HEK293T (cell line): ENCODE data around the gene ZNF182.
"Not testable (repeated sequence)": the region's sequence is repeated elsewhere in the genome, so short reads cannot be mapped to it uniquely, and the experiment has no call there.

Experiments
- CTCF ChIA-PET: fragments of 350-600 bp; formaldehyde crosslinking; extraction: SDS; loops from one replicate; lab custom pipeline; 2021; ENCODE audit warnings: antibody characterized with exemption, inconsistent platforms; lab: Yijun Ruan, JAX
- POLR2A ChIA-PET: fragments of 350-600 bp; formaldehyde crosslinking; extraction: SDS; loops from one replicate; lab custom pipeline; 2020; ENCODE audit warnings: antibody characterized with exemption, inconsistent platforms; lab: Yijun Ruan, JAX
- DNase-seq: peaks from one replicate; pipeline ENCODE4 v3.0.0; 2012; ENCODE audit warnings: mixed read lengths; ENCODE audit errors: extremely low spot score
- ARNT ChIP-seq: fragments of 450-650 bp; IDR thresholded peaks from 2 replicates; pipeline ENCODE4 v1.6.1; 2017; ENCODE audit warnings: mild to moderate bottlenecking
- BHLHE40 ChIP-seq: fragments of 450-650 bp; IDR thresholded peaks from 2 replicates; pipeline ENCODE4 v1.6.1; 2016; ENCODE audit warnings: mild to moderate bottlenecking, moderate library complexity, borderline replicate concordance
- CTBP1 ChIP-seq: fragments of 450-650 bp; IDR thresholded peaks from 2 replicates; pipeline ENCODE4 v1.6.1; 2016; ENCODE audit warnings: borderline replicate concordance
- ELF4 ChIP-seq: fragments of 450-650 bp; IDR thresholded peaks from 2 replicates; pipeline ENCODE4 v1.6.1; 2017; ENCODE audit warnings: antibody characterized with exemption
- FOXA1 ChIP-seq: fragments of 450-650 bp; IDR thresholded peaks from 2 replicates; pipeline ENCODE4 v1.6.1; 2016; ENCODE audit warnings: mild to moderate bottlenecking
- FOXK2 ChIP-seq: fragments of 450-650 bp; IDR thresholded peaks from 2 replicates; pipeline ENCODE4 v1.6.1; 2016; ENCODE audit warnings: mild to moderate bottlenecking
- FOXM1 ChIP-seq: fragments of 450-650 bp; IDR thresholded peaks from 2 replicates; pipeline ENCODE4 v1.6.1; 2017; ENCODE audit warnings: mild to moderate bottlenecking, borderline replicate concordance
- HDGF ChIP-seq: fragments of 450-650 bp; IDR thresholded peaks from 2 replicates; pipeline ENCODE4 v1.6.1; 2017; ENCODE audit warnings: antibody characterized with exemption, borderline replicate concordance
- L3MBTL2 ChIP-seq: fragments of 450-650 bp; conservative IDR thresholded peaks from 2 replicates; pipeline ENCODE4 v1.6.1; 2016; ENCODE audit warnings: mild to moderate bottlenecking
- LEF1 ChIP-seq: fragments of 450-650 bp; IDR thresholded peaks from 2 replicates; pipeline ENCODE4 v1.6.1; 2017; ENCODE audit warnings: mild to moderate bottlenecking, borderline replicate concordance
- NFRKB ChIP-seq: fragments of 450-650 bp; IDR thresholded peaks from 2 replicates; pipeline ENCODE4 v1.6.1; 2016; ENCODE audit warnings: mild to moderate bottlenecking, moderate library complexity
- PKNOX1 ChIP-seq: fragments of 450-650 bp; IDR thresholded peaks from 2 replicates; pipeline ENCODE4 v1.6.1; 2016
- SP1 ChIP-seq: fragments of 450-650 bp; IDR thresholded peaks from 2 replicates; pipeline ENCODE4 v1.6.1; 2017
- SUZ12 ChIP-seq: fragments of 450-650 bp; IDR thresholded peaks from 2 replicates; pipeline ENCODE4 v1.6.1; 2016; ENCODE audit warnings: mild to moderate bottlenecking
- TARDBP ChIP-seq: fragments of 450-650 bp; IDR thresholded peaks from 2 replicates; pipeline ENCODE4 v1.6.1; 2016
- ZNF384 ChIP-seq: fragments of 450-650 bp; IDR thresholded peaks from 2 replicates; pipeline ENCODE4 v1.6.1; 2016

Gene ZNF182

GRCh38 chrX:47960406-47960805 lies 43.4 kb downstream of the ZNF182 start:
- TF ChIP-seq NFRKB (no peak), HDGF (no peak), ZNF384 (no peak), SP1 (no peak), ELF4 (no peak), PKNOX1 (no peak), L3MBTL2 (no peak), BHLHE40 (no peak), FOXA1 (no peak), FOXK2 (no peak), SUZ12 (no peak), TARDBP (no peak), ARNT (no peak)
- DNase-seq: no peak
- CTCF ChIA-PET: no interaction called here
- POLR2A ChIA-PET: no interaction called here

GRCh38 chrX:47958761-47959342 lies 44.9 kb downstream of the ZNF182 start:
- CTCF ChIA-PET: no interaction called here
- POLR2A ChIA-PET: no interaction called here
- TF ChIP-seq L3MBTL2: no peak
- TF ChIP-seq PKNOX1: no peak
- TF ChIP-seq FOXA1: no peak
- no peak for TF ChIP-seq NFRKB
- no peak for TF ChIP-seq CTBP1
- no peak for TF ChIP-seq FOXK2
- peak; percentile 28 for DNase-seq

GRCh38 chrX:47958206-47958605 lies 45.6 kb downstream of the ZNF182 start:
- DNase-seq, POLR2A ChIA-PET, CTCF ChIA-PET: not testable (repeated sequence)

- ChIA-PET POLR2A (no interaction called here), CTCF (interaction anchor here (0.5 kb wide), 1 partner anchor 22 kb away, joined by 3 read pairs; no protein-coding TSS in a partner anchor)
- no peak for DNase-seq
- TF ChIP-seq CTBP1 (no peak), NFRKB (no peak), FOXA1 (no peak), FOXM1 (no peak), BHLHE40 (no peak), L3MBTL2 (no peak), LEF1 (no peak), SP1 (no peak), TARDBP (no peak), HDGF (no peak)
Observed at GRCh38 chrX:47956016-47956415, 47.8 kb downstream of the ZNF182 start.

GRCh38 chrX:47955295-47955694 lies 48.5 kb downstream of the ZNF182 start:
- CTCF ChIA-PET: interaction anchor here (0.5 kb wide), 1 partner anchor 23 kb away, joined by 3 read pairs; no protein-coding TSS in a partner anchor
- DNase-seq, POLR2A ChIA-PET: not testable (repeated sequence)

GRCh38 chrX:47941423-47941822 lies 62.4 kb downstream of the ZNF182 start:
- ChIA-PET CTCF (no interaction called here), POLR2A (no interaction called here)
- no peak for TF ChIP-seq PKNOX1
- no peak for TF ChIP-seq LEF1
- no peak for TF ChIP-seq TARDBP
- TF ChIP-seq FOXK2: no peak
- TF ChIP-seq ZNF384: no peak
- TF ChIP-seq CTBP1: no peak
- no peak for TF ChIP-seq ELF4
- no peak for TF ChIP-seq SUZ12
- TF ChIP-seq FOXM1: no peak
- TF ChIP-seq SP1: no peak
- TF ChIP-seq BHLHE40: no peak
- TF ChIP-seq HDGF: no peak
- no peak for TF ChIP-seq NFRKB
- no peak for TF ChIP-seq FOXA1
- no peak for TF ChIP-seq L3MBTL2
- TF ChIP-seq ARNT: no peak
- DNase-seq: no peak

- POLR2A ChIA-PET: no interaction called here
- CTCF ChIA-PET: no interaction called here
Observed at GRCh38 chrX:47940448-47940847, 63.3 kb downstream of the ZNF182 start.

More at GRCh38 chrX:47940448-47940847, 63.3 kb downstream of the ZNF182 start:
- no peak for DNase-seq
- TF ChIP-seq HDGF (no peak), SUZ12 (no peak), FOXA1 (no peak), ARNT (no peak), NFRKB (no peak), BHLHE40 (no peak), LEF1 (no peak), TARDBP (no peak), PKNOX1 (no peak)
